ENCODE results near the gene SRD5A2.

Gene SRD5A2

DNA sequence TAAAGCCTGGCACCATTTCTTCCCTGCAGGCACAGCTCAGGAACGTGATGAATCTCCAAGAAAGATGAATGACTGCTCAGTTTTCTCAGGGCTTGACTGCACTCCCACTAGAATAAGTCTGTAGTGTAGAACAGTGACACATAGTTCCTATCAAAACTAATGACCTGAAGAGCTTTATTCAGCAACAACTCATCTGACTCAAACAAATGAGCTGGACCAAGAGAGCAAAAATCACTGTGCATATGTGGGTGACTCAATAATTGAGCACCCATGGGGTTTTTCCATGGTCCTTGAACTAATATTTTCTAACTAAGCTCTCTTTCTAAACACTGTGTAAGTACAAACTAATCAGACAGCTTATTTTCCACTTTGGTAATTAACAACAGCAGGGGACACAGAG is 105.0 kb downstream of the SRD5A2 start:
- no peak overlapping the region for H2BK5ac ChIP-seq (ENCODE audit: low read depth, low read length, poor library complexity)
- DNase-seq, result no peak
- H4K12ac ChIP-seq (ENCODE audit: low read depth, low read length), result no peak overlapping the region
- no peak overlapping the region for H3K14ac ChIP-seq (ENCODE audit: low read length)
- H3K4me1 ChIP-seq (ENCODE audit: control insufficient read depth in 1 of 2, insufficient read depth in 2 of 2, low read length in 2 of 2), result no peaks in the 10 kb centered on the region
- H2BK120ac ChIP-seq (ENCODE audit: insufficient read depth, low read length, poor library complexity), result no peak overlapping the region
- no peak overlapping the region for H4K91ac ChIP-seq (ENCODE audit: low read depth, low read length)
- H3K79me2 ChIP-seq (ENCODE audit: control insufficient read depth, insufficient read depth, low read length, poor library complexity), result no peaks in the 10 kb centered on the region
- H4K8ac ChIP-seq (ENCODE audit: low read depth, low read length), result no peak overlapping the region
- H2AK5ac ChIP-seq (ENCODE audit: low read length), result no peak overlapping the region
- H2BK12ac ChIP-seq (ENCODE audit: low read length), result no peak overlapping the region
- H3K27ac ChIP-seq (ENCODE audit: low read depth, low read length), result no peak overlapping the region
- H3K4ac ChIP-seq (ENCODE audit: low read depth, low read length), result no peak overlapping the region
- no peak overlapping the region for H2AFZ ChIP-seq (ENCODE audit: insufficient read depth, low read length, poor library complexity)
- no peak overlapping the region for H3K4me2 ChIP-seq (ENCODE audit: low read length)
- no peak overlapping the region for H3K23ac ChIP-seq (ENCODE audit: low read length)
- no peak overlapping the region for H3K18ac ChIP-seq (ENCODE audit: low read length)
- WGBS (ENCODE audit: extremely low coverage, insufficient coverage, insufficient read length), result no CpG with 5 or more reads among the region's 1 CpG
- H3K9ac ChIP-seq (ENCODE audit: low read length), result no peak overlapping the region
- no peaks in the 10 kb centered on the region for H3K27me3 ChIP-seq (ENCODE audit: insufficient read depth, low read length)
- no peaks in the 10 kb centered on the region for H3K36me3 ChIP-seq (ENCODE audit: control insufficient read depth in 1 of 2, insufficient read depth in 2 of 2, low read length in 2 of 2)
- no peaks in the 10 kb centered on the region for H3K79me1 ChIP-seq (ENCODE audit: low read length)
- no peaks in the 10 kb centered on the region for H3K9me3 ChIP-seq (ENCODE audit: insufficient read depth, low read depth, low read length)
- no peak overlapping the region for H3K4me3 ChIP-seq (ENCODE audit: low read depth, low read length)

DNA sequence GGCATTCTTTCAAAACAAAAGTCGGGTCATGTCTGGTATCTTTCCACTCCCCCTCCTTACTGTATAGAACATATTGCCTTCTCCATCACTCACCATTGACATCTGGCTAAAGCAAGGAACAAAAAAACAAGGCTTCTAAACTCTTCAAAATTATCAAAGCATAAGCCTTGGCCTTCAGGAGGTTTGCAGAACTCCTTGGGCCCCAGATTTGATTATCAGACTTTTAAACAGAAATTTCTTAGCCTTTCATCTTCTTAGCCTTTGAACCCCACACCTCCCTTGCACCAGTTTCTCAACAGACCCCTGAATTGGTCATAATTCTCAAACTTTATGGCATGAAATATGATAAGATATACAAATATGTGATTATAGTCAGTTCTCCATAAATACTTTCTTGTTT is 106.4 kb downstream of the SRD5A2 start:
- Histone ChIP-seq H4K8ac (ENCODE audit: low read depth, low read length) (no peak overlapping the region), H3K79me2 (ENCODE audit: control insufficient read depth, insufficient read depth, low read length, poor library complexity) (no peaks in the 10 kb centered on the region), H2BK5ac (ENCODE audit: low read depth, low read length, poor library complexity) (no peak overlapping the region), H3K4me1 (ENCODE audit: control insufficient read depth in 1 of 2, insufficient read depth in 2 of 2, low read length in 2 of 2) (no peaks in the 10 kb centered on the region), H3K27ac (ENCODE audit: low read depth, low read length) (no peak overlapping the region), H3K36me3 (ENCODE audit: control insufficient read depth in 1 of 2, insufficient read depth in 2 of 2, low read length in 2 of 2) (no peaks in the 10 kb centered on the region), H4K91ac (ENCODE audit: low read depth, low read length) (no peak overlapping the region), H3K9me3 (ENCODE audit: insufficient read depth, low read depth, low read length) (no peaks in the 10 kb centered on the region), H3K9ac (ENCODE audit: low read length) (no peak overlapping the region), H3K18ac (ENCODE audit: low read length) (no peak overlapping the region), H2BK12ac (ENCODE audit: low read length) (no peak overlapping the region), H3K79me1 (ENCODE audit: low read length) (no peaks in the 10 kb centered on the region), H2AK5ac (ENCODE audit: low read length) (no peak overlapping the region), H3K4ac (ENCODE audit: low read depth, low read length) (no peak overlapping the region), H3K4me2 (ENCODE audit: low read length) (no peak overlapping the region), H3K14ac (ENCODE audit: low read length) (no peak overlapping the region), H3K23ac (ENCODE audit: low read length) (no peak overlapping the region), H3K4me3 (ENCODE audit: low read depth, low read length) (no peak overlapping the region), H2BK120ac (ENCODE audit: insufficient read depth, low read length, poor library complexity) (no peak overlapping the region), H2AFZ (ENCODE audit: insufficient read depth, low read length, poor library complexity) (no peak overlapping the region), H3K27me3 (ENCODE audit: insufficient read depth, low read length) (no peaks in the 10 kb centered on the region), H4K12ac (ENCODE audit: low read depth, low read length) (no peak overlapping the region)
- no peak for DNase-seq
- no CpG with 5 or more reads among the region's 1 CpG for WGBS (ENCODE audit: extremely low coverage, insufficient coverage, insufficient read length)

Data from trophoblast cell (in vitro differentiated cells and primary cell).